Hematopoietic multipotent progenitor cell treated with erythropoietin and hydrocortisone succinate and interleukin-3 and kit ligand, for 4 days (in vitro differentiated cells): Measurements from ENCODE around the gene NFATC1.
A peak's percentile ranks its signal among the peaks of the same experiment; 100 is the strongest.

Experiments used
- DNase-seq: peaks from one replicate; pipeline ENCODE4 v3.0.0-alpha.2; 2015

Gene NFATC1

DNA sequence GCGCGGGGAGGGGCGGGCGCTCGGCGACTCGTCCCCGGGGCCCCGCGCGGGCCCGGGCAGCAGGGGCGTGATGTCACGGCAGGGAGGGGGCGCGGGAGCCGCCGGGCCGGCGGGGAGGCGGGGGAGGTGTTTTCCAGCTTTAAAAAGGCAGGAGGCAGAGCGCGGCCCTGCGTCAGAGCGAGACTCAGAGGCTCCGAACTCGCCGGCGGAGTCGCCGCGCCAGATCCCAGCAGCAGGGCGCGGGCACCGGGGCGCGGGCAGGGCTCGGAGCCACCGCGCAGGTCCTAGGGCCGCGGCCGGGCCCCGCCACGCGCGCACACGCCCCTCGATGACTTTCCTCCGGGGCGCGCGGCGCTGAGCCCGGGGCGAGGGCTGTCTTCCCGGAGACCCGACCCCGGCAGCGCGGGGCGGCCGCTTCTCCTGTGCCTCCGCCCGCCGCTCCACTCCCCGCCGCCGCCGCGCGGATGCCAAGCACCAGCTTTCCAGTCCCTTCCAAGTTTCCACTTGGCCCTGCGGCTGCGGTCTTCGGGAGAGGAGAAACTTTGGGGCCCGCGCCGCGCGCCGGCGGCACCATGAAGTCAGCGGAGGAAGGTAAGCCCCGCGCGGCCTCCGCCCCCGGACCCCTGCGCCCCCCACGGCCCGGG, at the start of gene NFATC1:
Gene NFATC1, plus strand, starts transcription at position 170 of the 644 bp plus-strand sequence. Its CDS starts 295 bp downstream, at position 465.
- peak; percentile 86 for DNase-seq

DNA sequence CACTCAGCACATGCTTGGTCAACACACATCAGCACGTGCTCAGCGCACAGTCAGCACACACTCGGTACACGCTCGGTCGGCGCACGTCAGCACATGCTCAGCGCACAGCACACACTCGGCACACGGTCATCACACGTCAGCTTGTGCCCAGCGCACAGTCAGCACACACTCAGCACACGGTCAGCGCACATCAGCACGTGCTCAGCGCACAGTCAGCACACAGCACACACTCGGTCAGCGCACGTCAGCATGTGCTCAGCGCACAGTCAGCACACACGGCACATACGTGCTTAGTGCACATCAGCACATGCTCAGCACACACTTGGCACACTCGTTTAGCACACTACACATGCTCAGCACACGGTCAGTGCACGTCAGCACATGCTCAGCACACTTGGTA, 49.7 kb upstream of the NFATC1 start:
- no peak for DNase-seq

DNA sequence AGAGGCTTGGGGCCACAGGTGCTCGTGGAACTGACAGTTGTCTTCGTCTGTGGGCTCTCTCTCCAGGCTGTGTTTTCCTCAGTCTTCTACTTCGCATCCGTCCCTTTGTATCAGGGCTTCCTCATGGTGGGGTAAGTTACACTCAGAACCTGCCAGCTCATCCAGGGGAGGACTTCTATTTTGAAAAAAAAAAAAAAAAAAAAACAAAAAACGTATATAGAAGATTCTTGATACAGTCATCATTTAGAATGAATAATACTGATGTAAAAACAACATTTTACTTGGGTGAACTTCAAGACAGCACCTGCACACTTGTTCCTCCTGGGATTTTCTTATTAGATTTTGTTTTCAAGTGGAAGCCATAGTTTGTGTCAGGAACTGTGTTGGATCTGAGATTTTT, 47.7 kb upstream of the NFATC1 start:
- no peak for DNase-seq

DNA sequence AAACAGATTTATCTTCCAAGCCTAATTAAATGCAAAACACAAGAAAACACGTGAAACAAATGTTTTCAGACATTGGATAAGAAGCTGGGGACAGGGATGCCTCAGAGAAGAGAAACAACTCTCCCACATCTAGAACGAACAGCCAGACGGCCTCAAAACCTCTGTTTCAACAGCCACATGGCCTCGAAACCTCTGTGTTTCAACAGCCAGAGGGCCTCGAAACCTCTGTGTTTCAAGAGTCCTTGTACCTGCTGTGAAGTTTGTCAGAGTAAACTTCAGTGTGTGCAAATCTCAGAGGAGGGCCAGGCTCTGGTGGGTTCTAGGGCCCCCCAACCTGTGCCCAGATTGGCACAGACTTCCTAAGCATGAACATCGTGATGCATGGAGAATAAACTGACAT, 43.3 kb upstream of the NFATC1 start:
- DNase-seq: no peak

DNA sequence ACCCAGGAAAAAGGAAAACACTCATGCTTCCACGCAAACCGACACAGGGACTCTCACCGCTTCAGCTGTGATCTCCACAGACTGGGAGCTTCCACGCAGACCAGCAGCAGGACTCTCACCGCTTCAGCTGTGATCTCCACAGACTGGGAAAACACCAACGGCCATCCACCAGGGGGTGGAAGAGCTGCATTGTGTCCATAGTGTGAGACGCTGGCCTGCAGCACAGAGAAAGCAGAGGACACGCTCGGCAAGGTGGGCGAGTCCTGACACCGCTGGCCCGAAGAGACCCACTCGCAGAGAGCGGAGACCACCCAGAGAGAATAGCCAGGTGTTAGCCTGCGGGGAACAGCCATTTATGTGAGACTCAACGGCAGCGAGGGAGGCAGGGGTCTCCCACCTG, 42.5 kb upstream of the NFATC1 start:
- peak; percentile 32 for DNase-seq

DNA sequence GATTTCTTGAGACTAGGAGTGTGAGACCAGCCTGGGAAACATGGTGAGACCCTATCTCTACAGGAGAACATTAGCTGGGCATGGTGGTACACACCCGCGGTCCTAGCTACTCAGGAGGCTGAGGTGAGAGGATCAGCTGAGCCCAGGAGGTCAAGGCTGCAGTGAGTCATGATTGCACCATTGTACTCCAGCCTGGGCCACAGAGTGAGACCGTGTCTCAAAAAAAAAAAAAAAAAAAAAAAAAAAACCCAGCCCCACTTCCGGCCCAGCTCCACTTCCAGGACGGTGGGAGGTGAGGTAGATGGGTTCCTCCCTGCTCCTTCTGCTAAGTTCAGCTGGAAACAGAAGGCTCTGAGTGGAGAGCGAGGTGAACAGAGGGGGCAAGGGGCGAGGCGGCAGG, 41.4 kb upstream of the NFATC1 start:
- no peak for DNase-seq

DNA sequence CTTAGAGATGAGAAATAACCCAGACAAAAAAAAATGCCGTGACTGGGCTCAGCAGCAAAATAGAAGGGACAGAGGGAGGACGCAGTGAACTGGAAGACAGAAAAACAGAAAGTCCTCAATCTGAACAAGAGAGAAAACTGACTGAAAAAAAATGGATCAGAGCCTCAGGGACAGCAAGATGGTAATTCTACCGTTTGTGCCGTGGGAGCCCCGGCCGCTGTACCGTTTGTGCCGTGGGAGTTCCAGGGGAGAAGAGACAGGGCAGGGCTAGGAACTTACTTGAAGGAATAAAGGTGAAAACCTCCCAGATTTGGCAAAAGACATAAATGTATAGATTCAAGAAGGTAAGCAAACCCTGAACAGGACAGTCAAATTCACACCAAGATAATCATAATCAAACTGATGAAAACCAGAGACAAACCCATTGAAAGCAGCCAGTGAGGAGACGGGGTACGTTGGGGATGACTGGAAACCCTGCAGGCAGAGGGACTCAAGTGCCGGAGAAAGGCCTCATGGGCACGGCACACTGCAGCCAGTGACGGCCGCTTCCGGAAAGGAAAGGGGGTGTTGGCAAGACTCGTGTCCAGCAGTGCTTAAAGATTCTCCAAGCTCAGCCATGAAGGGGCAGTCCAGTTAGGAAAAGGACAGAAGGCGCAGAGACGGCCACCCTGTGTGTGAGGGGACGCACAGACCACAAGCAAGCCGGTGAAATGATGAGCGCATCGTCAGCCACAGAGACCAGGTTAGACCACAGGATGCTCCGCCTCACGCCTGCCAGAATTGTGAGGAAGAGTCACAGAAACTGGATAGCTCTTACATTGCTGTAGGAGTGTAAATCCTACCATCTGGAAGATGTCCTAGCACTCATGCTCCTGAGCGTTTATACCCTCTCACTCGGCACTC, 40.0 kb upstream of the NFATC1 start:
- DNase-seq: no peak

DNA sequence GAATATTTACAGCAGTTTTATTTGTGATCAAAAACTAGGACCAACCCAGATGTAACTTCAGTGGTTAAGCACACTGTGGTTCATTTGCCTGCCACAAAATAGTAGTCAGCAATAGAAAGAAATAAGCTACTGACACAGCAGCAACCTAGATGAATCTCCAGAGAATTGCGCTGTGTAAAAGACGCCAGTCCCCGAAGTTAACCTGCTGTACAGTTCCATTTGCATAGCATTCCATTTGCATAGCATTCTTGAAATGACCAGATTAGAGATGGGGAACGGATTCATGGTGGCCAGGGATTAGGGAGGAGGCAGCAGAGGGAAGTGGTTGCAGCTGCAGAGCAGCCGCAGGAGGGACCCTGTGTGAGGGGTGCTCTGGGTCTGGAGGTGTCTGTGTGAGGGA, 39.3 kb upstream of the NFATC1 start:
- DNase-seq: no peak

DNA sequence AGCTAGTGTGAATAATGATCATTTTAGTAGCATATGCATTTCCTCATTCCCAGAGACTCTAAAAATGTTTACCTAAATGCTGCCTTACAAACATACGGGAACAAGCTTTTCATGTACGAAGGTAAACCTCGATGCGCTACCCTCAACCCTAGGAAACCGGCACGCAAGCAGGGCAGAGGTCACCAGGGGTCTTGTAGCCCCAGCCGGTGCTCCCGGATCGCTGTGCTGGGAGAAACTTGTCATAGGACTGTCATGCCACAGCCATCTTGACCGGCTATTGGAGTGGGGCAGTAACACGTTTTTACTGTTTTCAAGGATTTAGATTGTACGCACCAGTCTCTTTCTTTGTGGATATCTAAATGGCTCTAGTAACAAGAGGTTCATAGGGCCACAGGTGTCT, 34.8 kb upstream of the NFATC1 start:
- no peak for DNase-seq

DNA sequence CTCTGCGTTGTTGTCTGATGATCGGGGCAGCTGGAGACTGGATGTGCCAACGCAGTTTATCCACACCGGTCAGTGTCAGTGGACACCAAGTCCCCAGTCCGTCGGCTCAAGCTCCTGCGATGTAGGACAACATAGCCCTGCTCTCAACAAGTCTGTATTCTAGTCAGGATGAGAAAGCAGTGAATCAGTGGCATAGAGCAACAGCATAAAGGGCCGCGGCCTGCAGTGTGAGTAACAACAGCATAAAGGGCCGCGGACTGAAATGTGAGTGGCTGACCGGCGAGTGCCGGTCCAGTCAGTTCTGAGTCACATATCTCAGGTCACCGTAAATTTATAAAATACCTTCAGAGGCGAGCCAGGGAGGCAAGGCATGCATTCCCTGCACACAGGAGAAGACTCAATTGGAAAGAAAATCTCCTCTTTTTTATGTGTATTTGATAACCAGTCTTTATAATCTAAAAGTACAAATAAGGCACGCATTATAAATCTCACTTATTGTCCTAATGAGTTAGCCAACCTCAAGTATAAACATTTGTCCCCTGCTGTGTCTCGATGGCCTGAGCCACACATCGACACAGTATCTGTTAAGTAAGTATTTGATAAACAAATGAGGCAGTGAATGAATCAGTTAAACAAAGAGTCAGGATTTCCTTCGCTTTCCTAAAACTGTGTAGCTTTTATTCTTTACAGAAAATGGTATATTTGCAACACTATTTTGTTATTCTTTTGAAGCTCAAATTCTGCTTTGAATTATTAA, 33.8 kb upstream of the NFATC1 start:
- DNase-seq: no peak

DNA sequence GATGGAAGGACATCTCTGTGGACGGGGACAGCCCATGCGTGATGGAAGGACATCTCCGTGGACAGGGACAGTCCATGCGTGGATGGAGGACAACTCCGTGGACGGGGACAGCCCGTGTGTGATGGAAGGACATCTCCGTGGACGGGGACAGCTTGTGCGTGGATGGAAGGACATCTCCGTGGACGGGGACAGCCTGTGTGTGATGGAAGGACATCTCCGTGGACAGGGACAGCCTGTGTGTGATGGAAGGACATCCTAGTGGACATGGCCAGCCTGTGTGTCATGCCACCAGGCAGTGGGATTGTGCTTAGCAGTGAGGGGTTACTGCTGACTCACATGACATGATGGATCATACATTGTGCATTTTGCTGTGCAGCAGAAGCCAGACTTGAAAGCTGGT, 30.0 kb upstream of the NFATC1 start:
- DNase-seq: no peak

DNA sequence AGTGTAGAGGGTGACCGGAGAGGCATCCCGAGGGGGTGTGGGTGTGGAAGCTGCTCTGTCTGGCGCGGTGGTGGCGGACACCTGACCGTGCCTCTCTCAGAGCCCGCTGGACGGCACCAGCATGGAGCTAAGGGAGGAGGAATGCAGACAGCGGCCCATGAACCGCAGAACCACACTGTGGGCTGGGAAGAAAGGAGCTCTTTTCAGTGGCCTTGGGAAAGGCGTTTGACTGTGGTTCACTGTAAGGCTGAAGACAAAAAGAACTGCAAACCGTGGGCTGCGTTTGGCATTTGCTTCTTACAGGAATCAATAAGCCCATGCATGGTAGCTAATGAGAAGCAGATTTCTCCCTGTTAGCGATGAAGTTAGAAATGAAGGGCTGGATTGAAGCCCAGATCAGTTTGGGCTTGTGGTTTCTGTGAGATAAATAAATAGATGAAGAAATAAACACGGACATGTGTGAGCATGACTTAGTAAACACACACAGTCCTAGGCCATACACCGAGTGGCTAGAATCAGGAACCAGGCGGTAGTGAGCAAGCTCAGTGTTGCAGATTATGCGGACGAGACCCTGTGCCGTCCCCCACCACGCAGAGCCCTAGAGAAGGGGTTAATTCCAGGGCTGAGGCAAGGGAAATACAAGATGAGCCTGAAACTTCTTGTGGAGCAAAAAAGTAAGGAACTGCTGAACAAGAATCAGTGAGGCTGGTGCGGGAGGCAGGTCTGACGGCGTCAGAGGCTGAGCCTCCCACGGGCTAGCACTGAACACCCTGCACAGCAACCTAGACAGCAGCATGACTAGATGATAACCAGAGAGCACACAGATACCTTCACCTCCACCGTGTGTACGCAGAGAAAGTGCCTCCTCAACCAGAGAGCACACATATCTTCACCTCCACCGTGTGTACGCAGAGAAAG, 29.3 kb upstream of the NFATC1 start:
- no peak for DNase-seq

DNA sequence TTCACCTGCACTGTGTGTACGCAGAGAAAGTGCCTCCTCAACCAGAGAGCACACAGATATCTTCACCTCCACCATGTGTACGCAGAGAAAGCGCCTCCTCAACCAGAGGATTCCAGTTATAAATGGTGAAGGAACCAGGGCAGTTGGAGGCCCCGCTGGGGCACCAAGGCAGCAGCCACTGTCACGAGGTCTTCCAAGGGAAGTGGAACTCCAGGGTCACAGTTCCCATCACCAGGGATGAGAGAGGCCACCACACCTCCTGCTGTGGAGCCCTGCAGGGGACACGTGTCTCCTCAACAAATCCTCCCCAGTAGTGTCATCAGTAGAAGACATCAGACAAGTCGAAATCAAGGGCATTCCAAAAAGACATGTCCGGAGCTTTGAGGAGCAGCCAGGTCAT, 28.2 kb upstream of the NFATC1 start:
- no peak for DNase-seq

DNA sequence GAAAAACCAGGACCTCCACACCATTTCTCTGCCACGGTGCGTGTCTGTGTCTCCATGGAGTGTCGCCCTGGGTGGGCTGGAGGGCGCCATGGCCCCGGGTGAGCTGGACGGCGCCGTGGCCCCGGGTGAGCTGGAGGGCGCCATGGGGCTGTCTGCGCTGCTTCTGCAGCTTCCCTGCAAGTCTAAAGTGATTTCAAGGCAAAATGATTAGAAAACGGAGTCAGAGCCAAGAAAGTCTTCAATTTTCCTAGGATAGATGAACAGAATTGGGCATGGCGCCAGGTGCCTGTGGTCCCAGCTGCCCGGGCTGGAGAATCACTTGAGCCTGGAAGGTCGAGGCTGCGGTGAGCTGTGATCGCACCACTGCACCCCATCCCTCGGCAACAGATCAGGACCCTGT, 27.7 kb upstream of the NFATC1 start:
- no peak for DNase-seq

DNA sequence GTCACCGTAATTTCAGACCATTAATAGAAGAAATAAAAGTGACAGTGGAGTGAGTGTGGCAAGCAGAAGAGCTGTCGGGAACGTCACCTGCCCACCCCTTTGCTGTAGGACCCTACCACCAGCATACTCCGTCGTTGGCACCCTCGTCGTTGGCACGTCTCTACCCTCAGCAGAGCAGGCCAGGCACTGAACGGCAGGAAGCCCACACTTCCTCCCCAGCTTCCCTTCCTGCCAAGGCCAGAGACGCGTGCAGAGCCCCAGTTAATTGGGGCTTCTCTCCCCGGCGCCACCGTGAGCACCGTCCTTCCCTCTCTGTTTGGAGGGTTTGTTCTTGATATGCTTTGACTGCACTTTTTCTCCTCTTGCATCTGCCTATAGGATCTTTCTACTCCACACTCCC, 27.0 kb upstream of the NFATC1 start:
- DNase-seq: peak; percentile 66

DNA sequence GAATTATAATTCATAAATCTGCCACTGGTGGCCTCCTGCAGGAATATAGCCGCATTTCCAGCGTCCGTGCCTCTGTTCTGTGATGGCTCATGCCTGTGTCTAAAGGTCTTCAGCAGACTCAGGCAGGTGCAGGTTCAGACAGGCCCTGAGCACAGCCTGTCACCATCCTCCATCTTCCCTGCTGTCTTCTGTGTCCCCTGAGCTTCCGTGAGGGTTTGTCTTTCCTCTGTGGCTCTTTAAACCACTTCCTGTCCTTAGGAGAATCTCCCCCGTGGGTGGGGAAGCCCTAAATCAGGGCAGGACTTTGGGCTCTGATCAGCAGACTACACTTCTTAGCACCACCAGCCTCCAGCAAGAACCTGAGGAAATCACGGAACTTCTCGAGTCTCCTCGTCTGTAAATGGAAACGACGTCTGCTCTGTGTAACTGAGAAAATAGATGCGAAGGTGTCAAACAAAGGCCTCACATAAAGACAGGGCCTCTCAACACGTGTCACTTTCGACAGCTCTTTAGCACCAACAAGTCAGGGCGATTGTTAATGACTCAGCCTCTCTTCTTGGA, 24.1 kb upstream of the NFATC1 start:
- DNase-seq: peak; percentile 30

DNA sequence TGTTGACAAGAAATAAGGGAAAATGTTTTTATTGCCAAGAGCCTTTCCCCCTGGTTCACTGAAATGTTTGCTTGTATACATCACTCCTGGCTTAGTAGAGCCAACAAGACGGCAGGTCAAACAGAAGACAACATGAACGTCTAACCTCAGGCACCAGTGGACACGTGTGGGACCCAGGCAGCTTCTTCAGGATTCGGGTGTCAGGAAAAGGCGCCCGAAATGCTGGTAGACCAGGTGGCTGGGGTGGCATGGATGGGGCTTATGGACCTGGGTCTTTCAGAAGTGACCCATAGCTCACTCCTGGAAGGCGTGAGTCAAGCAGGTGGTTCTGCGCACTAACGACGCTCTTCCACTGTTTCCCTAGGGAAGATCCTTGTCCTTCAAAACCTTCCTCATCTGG, 23.3 kb upstream of the NFATC1 start:
- no peak for DNase-seq

DNA sequence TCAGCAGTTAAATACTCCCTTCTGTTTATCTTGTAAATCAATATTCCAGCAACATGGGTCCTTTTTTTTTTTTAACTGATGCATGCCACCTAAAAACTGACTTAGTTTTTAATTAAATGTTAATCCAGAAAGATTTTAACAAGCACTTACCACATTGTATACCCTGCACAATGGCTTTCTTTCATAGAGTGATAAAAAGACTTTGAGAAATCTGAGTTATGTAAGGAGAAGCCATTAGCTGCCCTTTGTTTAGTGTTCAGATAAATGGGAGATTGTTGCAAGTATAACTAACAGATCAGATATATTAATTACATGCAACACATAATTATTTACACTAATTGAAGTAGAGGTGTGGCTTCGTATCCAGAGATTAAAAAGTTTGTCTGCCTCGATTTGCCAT, 22.7 kb upstream of the NFATC1 start:
- no peak for DNase-seq

DNA sequence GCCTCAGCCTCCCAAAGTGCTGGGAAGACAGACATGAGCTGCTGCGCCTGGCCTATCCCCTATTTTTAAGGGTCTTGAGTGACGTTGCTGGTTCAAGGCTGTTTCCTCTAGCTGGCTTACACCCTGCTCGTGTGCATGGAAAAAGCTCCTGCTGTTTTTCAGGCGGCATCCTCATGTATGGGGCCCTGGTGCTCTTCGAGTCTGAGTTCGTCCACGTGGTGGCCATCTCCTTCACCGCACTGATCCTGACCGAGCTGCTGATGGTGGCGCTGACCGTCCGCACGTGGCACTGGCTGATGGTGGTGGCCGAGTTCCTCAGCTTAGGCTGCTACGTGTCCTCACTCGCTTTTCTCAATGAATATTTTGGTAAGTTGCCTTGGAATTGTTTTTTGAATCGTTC, 22.0 kb upstream of the NFATC1 start:
- no peak for DNase-seq

DNA sequence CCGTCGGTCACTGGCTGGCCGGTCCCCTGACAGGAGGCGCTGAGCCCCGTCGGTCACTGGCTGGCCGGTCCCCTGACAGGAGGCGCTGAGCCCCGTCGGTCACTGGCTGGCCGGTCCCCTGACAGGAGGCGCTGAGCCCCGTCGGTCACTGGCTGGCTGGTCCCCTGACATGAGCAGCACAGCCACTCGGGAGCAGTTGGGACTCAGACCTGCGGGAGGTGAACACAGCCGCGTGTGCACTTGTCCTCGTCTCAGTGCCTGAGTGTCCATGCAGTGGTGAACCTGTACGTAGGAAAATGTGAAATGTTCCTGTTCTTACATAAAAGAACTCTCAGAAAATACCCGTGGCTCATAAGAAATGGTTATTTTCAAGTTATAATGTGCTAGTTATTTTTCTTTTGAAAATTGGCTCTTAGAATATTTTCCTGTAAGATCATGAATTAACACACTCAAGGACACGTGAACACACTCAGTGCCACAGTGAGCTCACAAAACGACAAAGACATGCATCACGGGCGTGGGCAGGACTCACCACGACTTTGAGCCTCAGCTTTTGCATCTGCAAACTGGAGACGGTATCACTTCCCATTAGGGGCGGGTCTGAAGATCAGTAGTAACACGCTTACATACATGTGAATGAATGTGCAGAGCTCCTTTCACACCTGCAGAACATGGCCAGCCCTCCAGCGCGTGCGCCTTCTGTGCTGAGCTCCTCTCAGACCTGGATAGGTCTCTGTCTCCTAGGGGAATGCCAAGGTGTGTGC, 21.1 kb upstream of the NFATC1 start:
- DNase-seq: no peak

DNA sequence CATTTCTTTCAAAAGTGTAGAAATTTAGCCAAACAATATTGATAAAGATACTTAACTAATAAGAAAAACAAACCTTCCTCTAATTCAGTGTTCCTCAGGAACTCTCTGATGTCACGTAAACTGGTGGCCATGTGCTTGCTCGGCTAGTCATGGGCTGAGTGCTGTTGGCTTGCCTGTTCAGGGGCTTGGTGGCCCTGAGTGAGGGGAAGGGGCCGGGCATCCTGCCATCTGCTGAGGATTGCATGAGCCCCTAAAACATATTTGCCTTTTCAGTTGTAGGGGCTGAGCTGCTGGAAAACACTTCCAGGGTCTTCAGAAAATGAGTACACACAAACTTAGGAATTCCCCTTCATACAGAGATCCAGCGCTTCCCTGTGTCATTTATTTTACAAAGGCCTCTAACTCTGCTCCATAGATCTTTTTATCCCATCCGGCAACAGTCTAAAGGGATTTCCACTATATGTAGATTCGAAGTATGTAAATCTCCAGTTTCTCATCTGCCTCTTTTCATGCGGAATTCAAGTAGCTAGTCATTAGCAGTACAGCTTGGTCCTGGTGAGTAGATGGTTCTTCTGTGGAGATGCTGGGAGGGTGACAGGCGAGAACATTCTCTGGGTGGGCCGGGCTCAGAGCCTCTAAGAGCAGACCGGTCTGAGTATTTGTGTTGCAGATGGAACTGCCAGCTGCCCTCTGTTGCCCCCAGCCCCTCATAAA, 20.1 kb upstream of the NFATC1 start:
- no peak for DNase-seq
